AG10803 (cell line): ENCODE results near the gene PCNX4.

Experiments
- DNase-seq: peaks from one replicate; pipeline ENCODE4 v3.0.0; 2010; ENCODE audit warnings: low read depth
- H3K4me3 ChIP-seq: 2 replicates; pipeline ENCODE4 v1.5.1; 2011; ENCODE audit warnings: mild to moderate bottlenecking, low read length, control low read depth
- CTCF ChIP-seq: conservative IDR thresholded peaks from 2 replicates; pipeline ENCODE4 v1.5.1; 2011; ENCODE audit warnings: mild to moderate bottlenecking, low read length, control low read depth, inconsistent platforms

PCNX4 gene

GRCh38 chr14:60161196-60162107 is 69.7 kb downstream of the PCNX4 start:
- peak; percentile 87 for DNase-seq
- H3K4me3 ChIP-seq: no peak overlapping the region
- no peak for TF ChIP-seq CTCF

- H3K4me3 ChIP-seq: peak overlapping the region; percentile 84
- no peak for TF ChIP-seq CTCF
- DNase-seq: no peak
Measured at GRCh38 chr14:60163693-60164092, 72.0 kb downstream of the PCNX4 start.

GRCh38 chr14:60164404-60164711 is 72.6 kb downstream of the PCNX4 start:
- peak overlapping the region; percentile 84 for H3K4me3 ChIP-seq
- no peak for TF ChIP-seq CTCF
- DNase-seq: no peak

GRCh38 chr14:60164712-60165546 is 73.2 kb downstream of the PCNX4 start, which contains the start of gene DHRS7:
Gene DHRS7, minus strand, starts transcription at chr14:60165398. Its CDS starts 89 bp downstream, at chr14:60165309.
- peak; percentile 40 for TF ChIP-seq CTCF
- DNase-seq: peak; percentile 81
- H3K4me3 ChIP-seq: peak within 1 kb of the TSS; percentile 84

GRCh38 chr14:60165547-60165876 is 73.8 kb downstream of the PCNX4 start:
- peak overlapping the region; percentile 84 for H3K4me3 ChIP-seq
- DNase-seq: no peak
- 0 out of 2 replicates have a peak, but pooled peaks have one; percentile 46 for TF ChIP-seq CTCF

- H3K4me3 ChIP-seq: no peak overlapping the region
- no peak for TF ChIP-seq CTCF
- no peak for DNase-seq
Measured at GRCh38 chr14:60166142-60166541, 74.4 kb downstream of the PCNX4 start.
